Hepatocyte (in vitro differentiated cells): ENCODE measurements around the gene PI16.

Experiments used
- EZH2 ChIP-seq: fragments of 200-600 bp; sonication (generic); IDR thresholded peaks from 2 replicates; pipeline ENCODE4 v1.6.1; 2016; ENCODE audit warnings: antibody characterized with exemption, mild to moderate bottlenecking, borderline replicate concordance
- EZH2phosphoT487 ChIP-seq: fragments of 200-600 bp; sonication (generic); IDR thresholded peaks from one replicate; pipeline ENCODE4 v1.6.1; 2018; ENCODE audit warnings: antibody characterized with exemption, mild to moderate bottlenecking, low read depth, moderate library complexity; ENCODE audit not compliant: unreplicated experiment, severe bottlenecking
- TF ChIP-seq, protein P1 (sequence below): fragments of 200-600 bp; sonication (generic); IDR thresholded peaks from 2 replicates; pipeline ENCODE4 v1.5.1; 2016; ENCODE audit warnings: antibody characterized with exemption, mild to moderate bottlenecking; ENCODE audit not compliant: poor library complexity

DNA sequence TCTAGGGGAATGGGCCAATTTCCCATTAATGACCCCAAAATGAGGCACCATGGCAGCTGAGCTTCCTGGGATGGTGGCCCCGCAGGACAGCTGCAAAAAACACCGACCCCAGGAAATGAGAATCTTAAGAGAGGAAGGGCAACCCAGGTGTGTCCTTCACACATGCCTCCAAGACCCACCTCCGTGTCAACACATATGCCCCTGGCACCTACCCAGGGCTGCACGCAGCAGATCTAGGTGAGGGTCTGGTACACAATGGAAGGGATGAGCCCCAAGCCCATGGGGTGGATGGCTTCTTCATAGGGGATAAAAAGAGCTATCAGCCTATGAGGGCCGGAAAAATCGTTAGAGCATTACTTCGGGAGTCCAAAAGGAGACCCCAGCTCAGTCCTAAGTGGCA lies 22.0 kb downstream of the PI16 start:
- TF ChIP-seq EZH2phosphoT487 (no peak), EZH2 (no peak)
- TF ChIP-seq, protein P1, sequence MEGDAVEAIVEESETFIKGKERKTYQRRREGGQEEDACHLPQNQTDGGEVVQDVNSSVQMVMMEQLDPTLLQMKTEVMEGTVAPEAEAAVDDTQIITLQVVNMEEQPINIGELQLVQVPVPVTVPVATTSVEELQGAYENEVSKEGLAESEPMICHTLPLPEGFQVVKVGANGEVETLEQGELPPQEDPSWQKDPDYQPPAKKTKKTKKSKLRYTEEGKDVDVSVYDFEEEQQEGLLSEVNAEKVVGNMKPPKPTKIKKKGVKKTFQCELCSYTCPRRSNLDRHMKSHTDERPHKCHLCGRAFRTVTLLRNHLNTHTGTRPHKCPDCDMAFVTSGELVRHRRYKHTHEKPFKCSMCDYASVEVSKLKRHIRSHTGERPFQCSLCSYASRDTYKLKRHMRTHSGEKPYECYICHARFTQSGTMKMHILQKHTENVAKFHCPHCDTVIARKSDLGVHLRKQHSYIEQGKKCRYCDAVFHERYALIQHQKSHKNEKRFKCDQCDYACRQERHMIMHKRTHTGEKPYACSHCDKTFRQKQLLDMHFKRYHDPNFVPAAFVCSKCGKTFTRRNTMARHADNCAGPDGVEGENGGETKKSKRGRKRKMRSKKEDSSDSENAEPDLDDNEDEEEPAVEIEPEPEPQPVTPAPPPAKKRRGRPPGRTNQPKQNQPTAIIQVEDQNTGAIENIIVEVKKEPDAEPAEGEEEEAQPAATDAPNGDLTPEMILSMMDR: no peak
